22Rv1 (cell line): ENCODE data around the gene WHRN.
A peak's percentile ranks its signal among the peaks of the same experiment; 100 is the strongest.

ENCODE experiments used
- H3K27ac ChIP-seq: fragments of 450-650 bp; 2 replicates; pipeline ENCODE4 v1.5.1; 2017
- ZFX ChIP-seq: fragments of 450-650 bp; IDR thresholded peaks from 2 replicates; pipeline ENCODE4 v1.6.1; 2017; ENCODE audit warnings: antibody characterized with exemption, borderline replicate concordance
- TF ChIP-seq, protein P1 (sequence below): fragments of 450-650 bp; IDR thresholded peaks from 2 replicates; pipeline ENCODE4 v1.5.1; 2017; ENCODE audit warnings: mild to moderate bottlenecking

WHRN gene

DNA sequence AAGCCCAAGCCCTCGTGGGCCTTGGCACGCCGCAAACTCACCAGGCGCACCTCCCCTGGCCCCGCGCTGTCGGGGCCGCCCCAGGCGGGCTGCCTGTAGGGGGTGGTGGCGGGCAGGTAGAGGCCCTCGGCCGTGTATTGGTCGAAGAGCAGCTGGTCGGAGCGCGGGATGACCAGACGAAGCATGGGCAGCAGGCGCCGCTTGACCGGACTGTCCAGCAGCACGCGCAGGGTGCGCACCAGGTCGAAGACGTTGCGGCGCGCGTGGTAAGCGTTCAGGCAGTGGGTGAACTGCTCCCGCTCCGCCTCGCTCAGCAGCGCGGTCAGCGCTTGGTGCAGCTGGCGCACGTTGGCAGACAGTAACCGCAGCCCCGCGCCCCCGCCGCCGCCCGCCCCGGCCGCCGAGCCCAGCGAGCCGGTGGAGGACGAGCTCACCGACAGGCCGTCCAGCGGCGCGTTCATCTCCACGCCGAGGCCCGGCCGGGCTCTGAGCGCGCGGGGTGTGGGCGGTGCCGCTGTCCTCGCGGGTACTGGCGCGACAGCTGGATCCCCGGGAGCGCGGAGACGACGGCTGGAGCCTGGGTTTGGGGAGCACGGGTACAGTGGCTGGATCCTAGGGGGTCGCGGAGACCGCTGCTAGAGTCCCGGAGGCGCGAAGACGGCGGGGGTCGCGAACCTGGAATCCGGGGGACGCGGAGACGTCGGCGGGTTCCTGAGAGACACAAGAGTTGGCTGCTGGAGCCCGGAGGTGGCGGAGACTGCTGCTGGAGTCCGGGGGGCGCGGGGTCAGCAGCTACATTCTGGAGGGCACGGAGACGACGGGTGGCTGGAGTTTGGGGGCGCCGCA lies 709 bp downstream of the WHRN start:
- no peak overlapping the region for H3K27ac ChIP-seq
- no peak for TF ChIP-seq ZFX
- TF ChIP-seq, protein P1, sequence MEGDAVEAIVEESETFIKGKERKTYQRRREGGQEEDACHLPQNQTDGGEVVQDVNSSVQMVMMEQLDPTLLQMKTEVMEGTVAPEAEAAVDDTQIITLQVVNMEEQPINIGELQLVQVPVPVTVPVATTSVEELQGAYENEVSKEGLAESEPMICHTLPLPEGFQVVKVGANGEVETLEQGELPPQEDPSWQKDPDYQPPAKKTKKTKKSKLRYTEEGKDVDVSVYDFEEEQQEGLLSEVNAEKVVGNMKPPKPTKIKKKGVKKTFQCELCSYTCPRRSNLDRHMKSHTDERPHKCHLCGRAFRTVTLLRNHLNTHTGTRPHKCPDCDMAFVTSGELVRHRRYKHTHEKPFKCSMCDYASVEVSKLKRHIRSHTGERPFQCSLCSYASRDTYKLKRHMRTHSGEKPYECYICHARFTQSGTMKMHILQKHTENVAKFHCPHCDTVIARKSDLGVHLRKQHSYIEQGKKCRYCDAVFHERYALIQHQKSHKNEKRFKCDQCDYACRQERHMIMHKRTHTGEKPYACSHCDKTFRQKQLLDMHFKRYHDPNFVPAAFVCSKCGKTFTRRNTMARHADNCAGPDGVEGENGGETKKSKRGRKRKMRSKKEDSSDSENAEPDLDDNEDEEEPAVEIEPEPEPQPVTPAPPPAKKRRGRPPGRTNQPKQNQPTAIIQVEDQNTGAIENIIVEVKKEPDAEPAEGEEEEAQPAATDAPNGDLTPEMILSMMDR: peak; percentile 60

DNA sequence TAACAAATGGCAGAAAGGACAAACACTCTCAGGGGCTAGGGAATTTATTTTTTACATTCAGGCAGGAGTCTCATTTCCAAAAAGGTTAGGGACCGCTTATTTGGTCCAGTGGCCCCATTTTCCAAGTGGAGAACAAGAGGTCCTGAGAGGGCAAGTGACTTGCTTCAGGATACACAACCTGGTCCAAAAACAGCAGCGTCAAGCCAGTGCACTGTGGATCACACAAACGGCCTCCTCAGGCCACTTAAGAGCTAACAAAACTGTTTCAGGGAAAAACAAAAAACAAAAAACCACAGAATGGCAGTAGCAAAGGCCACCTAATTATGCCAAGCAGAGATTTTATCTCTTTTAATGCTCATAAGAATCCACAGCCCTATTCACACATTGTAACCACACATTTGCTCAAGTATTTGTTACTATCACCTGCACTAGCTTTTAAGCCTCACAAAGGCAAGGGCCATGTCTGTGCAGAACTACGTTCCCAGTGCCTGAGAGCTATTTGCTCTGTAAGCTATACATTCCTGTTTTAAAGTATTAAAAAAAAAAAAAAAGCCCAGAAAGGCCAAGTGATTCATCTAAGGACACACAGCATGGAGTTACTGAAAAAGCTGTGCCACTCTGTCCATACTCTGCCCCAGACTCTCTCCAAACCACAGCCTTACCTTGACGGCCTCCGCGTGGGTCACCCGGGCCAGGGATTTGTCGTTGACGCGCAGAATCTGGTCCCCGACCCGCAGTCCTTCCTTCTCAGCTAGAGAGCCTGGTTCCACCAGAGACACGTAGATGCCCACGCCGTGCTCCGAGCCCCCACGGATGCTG lies 1.5 kb downstream of the WHRN start:
- no peak overlapping the region for H3K27ac ChIP-seq
- TF ChIP-seq ZFX: no peak

DNA sequence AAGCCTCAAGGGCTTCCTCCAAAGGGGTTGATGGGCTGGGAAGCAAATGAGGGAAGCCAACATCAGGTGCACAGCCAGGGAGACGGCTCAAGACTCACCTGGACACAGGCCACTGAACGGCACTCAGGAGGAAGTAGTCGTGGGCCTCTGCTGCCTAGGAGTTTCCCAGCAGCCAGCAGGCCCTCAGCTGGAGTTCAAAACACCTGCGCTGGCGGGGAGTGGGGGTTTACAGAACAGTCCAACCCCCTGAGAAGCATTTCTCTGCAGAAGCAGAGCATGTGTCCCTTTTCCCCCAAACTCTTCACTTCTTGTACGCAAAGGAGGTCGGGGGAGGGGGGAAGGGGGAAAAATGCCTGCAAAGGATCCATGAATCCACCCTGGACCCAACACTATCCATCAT lies 2.3 kb downstream of the WHRN start:
- no peak overlapping the region for H3K27ac ChIP-seq
- TF ChIP-seq, protein P1: no peak
- no peak for TF ChIP-seq ZFX

DNA sequence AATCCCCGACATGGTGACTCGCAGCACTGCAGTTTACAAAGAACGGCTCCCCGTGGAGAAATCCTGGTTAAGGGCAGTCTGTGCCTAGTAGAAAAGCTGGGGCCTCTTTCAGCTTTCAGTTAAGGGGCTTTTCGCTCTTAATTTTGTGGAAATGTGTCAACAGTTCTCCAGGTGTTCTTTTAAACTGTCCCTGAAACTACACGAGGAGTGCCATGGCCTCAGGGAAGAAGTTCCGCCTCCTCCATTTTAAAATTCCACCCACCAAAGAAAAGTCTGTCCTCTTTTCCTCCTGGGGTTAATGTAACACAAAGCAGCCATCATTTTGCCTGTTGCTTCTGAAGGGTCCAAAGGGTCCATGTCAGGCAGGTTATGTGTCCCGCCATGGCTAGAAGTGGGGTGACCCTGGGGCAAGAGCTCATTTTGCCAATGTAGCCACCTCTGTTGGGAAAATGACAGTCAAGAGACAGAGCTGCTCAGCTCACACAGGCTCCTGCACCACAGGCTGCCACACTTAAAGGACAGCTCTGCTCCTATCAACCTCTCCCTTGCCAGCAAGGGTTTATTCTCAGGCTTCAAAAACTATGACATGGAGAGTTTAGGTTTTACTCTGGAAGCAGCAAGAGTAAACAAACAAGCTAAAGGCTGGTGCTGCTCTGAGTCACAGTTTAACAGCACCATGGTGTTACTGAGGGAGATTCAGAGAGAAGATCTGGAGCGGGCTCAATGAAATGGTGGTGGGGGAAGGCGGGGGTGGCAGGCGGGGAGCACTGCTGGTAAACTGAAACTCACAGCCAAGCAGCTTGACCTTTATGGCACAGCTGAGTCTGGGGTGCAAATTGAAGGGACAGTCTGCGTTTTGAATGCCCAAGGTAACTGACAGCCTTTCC lies 3.2 kb downstream of the WHRN start:
- H3K27ac ChIP-seq: 0 out of 2 replicates have a peak overlapping the region, but pooled peaks have one; percentile 22
- TF ChIP-seq ZFX: no peak

DNA sequence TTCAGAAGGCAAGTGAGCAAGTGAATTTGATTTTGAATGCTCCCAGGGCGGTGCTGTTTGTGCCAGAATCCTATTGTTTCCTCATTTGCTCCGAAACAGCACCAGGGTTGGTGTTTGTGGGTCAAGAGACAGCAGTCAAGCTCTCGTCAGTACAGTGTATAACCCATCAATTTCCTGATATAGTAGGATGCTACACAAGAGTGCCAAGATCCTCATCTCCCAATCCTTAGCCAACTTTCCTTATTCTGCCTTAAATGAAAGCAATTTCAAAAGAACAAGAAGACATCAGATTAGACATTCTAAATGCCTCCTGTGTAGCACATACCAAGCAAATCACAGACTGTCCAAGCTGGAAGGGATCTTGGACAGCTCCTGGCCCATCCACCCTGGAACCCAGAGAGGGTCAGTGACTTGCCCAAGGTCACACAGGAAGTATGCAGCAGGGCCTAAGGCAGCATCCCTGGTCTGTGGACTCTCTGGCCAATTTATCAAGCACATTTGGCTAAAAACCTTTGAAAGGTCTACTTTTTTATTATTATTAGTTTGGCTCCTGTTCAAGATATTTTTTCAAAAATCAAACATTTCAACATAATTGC lies 4.5 kb downstream of the WHRN start:
- H3K27ac ChIP-seq: no peak overlapping the region
- TF ChIP-seq ZFX: no peak
- TF ChIP-seq, protein P1: no peak

DNA sequence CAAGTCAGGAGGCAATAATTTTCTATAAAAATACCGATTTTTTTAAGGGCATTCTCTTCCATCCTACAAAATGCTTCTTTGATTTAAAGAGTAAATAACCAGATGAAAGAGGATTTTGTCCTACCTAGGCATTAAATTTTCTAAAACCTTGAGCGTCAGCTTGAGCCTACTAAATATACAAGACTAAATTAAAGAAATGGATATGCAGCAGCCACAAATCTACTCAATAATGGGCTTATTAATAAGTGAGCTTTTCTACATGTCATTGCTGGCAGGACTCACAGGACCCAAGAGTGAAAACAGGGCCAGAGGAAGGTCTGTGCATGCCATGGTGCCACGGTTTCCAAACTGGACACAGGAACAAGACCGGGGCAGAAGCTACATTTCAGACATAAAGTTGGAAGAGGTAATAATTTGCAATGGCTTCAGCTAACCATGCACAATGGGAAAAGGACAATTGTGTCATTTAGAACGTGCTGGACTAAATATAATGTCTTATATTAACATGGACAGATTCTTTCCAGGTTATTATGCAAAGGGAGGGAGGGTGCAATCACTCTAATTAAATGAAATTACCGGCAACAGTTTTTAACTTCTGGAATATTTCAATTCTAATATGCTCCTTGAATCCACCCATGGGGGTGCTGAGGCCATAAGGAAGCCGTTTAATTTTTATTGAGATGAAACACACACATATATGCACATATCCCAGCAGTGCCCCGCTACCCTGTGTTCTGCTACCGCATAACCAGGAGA lies 5.2 kb downstream of the WHRN start:
- no peak for TF ChIP-seq ZFX
- TF ChIP-seq, protein P1: no peak
- H3K27ac ChIP-seq: no peak overlapping the region

DNA sequence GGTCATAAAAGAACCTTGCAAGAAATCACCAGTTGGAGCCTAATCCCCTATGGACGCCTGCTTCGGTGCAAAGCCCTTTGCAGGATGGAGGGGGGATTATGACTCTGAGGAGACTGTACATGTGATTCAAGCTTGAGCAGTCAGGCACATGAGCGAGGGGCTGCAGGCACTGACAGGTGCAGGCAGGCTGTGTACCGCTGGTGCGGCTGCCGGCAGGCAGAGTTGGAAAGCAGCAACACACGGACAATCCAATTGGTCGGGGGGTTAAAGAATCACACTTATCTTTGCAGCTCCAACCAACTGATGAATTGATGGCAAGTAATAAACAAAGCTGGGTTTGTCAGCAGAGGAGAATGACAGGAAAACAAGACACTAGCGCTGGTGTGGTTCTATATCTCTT lies 5.7 kb downstream of the WHRN start:
- TF ChIP-seq, protein P1: no peak
- TF ChIP-seq ZFX: no peak
- H3K27ac ChIP-seq: no peak overlapping the region
